Stimulated activated CD4-positive, alpha-beta T cell treated with anti-CD3 and anti-CD28 coated beads, Interleukin-12 subunit alpha, Interleukin-12 subunit beta, amount 100 ng/mL, for 4 hours (primary cell): ENCODE data around the gene IYD.

Experiments used
- DNase-seq: peaks from one replicate; pipeline ENCODE4 v3.0.0-alpha.2; 2020

The IYD gene

DNA sequence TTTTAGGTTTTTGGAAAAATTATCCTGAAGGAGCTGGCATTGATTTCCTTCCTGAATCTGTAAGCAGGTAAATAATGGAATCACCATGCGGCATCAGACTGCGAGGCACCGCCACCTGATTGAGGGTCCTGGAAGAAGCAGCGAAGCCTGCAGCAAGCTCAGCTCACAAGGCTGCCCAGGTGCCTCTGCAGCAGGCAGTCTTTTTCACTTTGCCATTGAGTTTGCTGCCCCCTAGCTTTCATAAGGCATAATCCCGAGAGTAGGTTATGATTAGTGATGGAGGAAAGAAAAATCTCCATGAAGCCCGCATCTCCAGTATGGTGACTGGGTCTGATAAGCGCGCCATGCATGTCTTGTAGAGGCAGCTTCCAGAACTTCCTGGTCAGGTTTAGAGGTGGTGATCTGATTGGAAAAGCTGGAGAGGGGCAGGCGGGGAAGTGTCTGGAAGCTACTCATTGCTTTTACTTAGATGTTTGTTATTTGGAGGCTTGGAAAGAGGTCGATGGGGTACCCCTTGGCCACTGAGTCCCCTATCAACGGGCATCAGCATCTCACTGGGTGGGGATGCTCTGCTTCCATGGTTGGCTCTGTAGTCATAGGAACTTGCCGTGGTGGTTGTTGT is 26.7 kb downstream of the IYD start:
- peak; percentile 4 for DNase-seq

DNA sequence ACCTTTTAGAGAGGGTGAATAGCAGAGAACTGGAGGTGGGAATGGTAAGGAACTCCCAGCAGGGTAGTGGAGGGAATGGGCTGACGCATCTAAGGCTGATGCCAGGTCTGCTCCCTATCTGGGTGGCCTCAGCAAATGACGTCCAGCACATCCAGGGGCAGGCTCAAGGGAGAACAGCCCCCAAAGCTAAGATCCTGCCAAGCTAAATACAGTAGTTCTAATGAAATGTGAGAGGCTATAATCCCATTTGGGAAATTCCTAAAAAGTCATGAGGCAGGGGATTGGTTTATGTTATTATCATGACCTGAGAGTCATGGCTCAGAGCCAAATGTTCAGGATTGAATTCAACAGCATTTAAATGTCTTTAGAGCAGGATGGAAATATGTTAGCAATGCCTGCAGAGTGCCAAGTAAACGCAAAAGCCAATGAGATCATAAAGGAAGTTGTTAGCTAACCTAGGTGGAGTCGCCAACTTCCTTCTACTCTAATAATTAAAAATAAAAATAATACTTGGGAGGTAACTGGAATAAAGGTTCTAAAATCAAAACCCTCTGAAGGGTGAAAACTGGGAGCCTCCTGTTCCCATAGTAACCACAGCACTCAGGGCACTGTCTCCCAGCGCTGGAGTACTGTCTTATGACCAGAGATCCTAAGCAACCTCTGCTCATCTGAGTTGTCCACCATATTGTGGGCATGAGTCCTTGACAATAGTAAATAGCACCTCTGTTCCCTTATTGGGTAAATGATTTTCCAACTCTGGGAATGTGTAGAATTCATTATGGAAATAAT is 34.8 kb downstream of the IYD start:
- DNase-seq: no peak

DNA sequence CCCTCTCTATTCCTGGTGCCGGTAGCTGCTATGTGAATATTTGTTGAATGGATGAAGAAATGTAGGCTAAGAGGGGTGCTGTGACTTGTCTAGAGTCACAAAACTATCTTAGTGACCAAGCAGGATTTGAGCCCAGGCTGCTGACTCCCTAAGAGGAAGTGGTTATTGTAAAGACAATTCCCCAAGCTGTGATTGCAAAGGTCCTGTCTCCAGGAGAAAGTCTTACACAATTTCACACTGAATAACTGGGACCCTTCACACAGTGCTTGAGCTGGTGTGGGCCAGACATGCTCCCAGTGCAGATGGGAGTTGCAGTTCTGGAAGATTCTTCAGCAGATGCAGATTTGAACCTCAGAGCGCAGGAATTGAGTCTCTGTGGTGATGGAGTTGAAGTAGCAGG is 38.1 kb downstream of the IYD start:
- DNase-seq: no peak

DNA sequence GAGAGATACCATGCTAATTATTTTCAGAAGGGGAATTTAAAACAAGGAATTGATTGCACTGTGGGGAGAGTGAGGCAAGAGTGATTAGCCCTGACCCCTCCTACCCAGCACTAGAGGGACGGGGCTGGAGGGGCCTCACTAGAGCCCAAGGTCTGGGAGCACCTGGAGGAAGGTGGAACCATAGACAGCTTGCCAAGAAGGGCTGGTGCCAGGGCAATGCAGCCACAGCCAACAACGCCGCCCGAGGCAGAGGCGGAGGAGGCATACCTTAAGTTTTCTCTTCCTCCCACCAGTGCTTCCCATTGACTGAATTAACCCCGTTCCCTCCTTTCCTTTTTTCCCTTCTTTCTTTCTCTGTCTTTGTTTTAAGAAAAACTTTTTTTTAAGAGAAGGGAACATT is 40.0 kb downstream of the IYD start:
- no peak for DNase-seq

DNA sequence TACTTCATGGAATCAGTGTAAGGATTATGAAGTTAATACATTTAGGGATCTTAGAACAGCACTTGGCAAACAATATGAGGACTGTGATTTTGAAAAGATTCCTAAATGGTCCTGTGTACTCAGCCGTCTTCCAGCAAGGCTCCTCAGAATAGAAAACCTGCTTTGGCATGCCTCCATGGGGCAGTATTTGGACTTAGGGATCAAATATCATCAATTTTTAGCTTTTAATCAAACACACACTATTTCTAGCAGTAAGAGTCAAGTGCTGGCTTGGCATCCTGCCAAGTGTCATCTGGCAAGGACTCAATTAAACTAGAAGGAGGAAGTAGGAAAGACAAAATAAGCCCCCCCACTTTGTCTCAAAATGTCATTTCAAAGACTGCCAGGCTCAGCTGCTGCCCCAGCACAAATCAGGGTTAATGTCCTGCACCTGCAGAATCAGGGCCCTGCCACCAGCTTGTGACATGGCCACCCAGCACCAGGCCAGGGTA is 40.8 kb downstream of the IYD start:
- no peak for DNase-seq

DNA sequence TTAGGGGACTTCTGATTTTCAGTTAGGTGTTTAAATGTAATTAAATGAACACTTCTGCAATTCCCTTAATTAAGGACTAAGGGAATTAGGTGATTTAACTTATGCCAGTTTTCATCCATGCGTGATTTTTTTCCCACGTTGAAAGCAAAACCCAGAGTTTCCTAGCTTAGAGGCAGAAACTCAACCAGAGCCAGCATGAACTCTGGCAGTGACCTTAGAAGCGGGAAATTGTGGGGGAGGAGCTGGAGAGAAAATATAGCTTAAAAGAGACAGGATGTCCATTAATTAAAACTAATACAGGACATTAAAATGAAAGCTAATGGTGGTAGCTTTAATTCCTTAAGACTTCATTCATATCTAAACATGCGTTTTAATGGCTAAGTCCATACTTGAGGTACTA is 41.6 kb downstream of the IYD start:
- DNase-seq: no peak

DNA sequence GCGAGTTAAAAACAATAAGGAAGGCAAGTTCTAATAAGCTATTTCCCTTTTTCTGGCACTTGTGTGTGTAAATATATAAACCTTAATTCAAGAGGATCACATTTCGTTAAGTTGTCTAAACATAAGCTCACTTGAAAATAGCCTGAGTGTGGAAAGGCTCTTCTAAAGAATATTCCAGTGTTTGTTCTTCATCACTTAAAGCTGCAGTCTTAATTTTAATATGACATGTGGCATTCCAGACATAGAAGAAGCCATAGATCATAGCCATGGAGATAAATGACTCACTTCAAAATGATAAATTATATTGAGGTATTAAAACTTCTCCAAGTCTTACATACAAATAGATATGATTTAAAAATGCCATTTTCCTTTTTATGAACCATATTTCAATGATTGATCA is 42.1 kb downstream of the IYD start:
- no peak for DNase-seq

DNA sequence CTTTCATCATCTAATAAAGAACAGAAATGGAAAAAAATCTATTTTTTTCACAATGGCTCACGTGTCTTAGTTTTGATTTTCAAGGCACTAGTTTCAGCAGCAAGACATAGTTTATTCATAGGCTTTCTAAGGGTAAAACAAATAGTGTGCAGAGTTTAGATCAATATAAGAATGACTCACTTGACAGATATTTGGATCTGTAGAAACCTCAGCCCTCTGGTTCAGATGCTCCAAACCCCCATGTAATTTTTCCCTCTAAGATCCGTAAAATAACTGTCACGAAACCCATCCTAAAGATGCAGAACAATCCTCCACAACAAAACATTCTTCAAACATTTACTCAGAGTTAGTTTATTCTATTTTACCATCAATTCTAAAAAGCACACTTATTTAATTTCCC is 43.4 kb downstream of the IYD start:
- DNase-seq: no peak

DNA sequence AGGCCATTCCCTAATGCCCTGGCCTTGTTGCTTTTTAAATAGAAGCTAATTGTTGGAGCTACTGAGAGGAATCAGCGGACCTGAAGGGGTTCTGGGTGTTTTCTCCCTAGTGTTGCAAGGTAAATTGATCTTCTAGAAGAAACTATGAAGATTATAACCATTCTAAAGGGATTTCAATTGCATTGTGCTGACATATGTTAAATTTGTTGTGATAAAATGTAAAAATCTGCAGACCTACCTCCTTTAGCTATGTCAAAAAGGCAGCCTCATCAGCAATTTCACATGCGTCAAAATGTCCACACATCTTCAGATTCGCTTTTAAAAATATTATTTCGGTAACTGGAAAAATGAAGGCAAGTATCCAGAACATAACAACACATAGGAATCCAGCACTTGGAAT is 44.4 kb downstream of the IYD start:
- no peak for DNase-seq

DNA sequence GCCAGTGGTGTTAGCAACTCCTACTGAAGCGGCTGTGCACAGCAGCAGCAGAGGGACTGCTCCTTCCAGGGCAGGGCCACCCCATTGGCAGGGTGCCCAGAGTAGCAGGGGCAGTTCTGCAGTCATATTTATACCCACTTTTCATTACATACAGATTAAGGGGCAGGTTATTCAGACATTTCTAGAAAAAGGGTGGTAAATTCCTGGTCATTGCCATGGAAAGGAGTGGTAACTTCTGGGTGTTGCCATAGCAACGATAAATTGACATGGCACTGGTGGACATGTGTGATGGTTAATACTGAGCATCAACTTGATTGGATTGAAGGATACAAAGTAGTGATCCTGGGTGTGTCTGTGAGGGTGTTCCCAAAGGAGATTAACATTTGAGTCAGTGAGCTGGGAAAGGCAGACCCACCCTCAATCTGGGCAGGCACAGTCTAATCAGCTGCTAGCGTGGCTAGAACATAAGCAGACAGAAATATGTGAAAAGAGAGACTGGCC is 45.0 kb downstream of the IYD start:
- no peak for DNase-seq

DNA sequence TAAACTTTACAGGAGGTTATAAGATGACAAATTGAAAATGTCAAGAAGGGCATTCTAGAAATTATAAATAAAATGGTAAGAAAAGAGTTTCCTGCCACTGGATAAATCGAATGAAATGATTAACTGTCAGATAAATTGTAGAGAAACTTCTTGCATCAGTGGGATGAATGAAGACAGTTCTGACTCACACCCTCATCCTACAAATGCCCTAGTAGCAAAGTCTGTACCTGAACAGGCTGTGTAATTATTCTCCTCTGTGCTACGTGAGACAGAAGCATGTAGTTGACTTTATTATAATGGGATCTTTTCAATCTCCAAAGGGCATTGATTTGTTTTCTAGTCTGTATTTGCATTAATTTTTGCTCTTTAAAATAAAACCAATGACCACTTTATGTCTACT is 47.3 kb downstream of the IYD start:
- DNase-seq: no peak

DNA sequence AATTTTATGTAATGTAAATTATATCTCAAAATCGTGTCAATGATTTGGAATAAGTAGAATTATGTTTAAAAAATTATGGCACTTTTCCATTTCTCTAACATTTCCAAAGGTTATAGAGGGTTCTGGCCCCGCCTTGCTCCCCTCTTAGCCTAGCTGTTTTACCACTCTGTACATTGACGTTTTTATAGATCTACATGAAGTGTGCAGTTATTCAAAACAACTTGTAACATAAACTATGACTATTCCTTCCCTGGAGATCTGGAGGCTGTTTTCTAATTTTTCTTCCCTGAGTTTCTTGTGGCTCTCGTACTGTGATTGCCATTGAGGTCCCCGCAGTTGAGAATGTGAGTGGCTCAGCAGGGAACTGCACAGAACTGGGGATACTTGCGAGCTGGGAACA is 48.4 kb downstream of the IYD start:
- no peak for DNase-seq

DNA sequence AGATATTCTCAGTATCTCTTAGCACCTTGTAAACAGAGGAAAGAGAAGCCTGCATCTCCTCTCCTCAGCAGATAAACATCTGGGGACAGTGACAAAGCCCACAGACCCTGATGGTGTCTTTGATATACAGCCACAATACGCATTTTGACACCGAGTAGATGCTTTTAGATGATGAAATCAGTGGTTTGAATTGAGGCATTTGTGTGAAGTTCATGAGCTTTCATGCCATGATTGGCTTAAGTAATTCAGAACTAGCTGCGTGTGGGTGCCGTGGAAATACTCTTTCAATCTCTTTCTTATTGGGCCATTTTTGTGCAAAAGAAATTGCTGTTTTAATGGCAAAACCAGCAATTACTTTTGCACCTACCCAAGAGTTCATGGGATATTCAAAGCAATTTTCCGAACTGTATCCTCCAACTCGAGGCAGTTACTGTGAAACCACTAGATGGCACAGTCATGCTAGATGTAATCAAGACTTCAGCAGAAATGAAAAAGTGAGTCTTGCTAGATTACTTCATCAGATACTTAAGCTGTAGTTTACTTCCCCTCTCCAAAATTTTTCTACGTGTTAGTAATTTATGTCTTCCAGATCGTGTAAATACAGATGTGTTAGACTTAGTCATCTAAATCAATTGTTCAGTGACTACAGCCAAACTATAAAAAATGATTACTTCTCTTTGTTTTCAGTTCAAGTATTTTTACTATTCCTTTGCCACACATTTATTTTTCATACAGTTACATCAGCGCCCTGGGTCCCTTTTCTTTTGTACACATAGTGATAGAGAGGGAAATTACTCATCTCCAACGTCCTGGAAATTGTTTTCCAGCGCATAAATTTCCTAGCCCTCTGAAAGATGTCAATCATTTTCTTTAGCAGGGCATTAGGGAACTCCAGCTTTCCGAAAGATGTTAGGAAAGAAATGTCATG is 49.4 kb downstream of the IYD start:
- no peak for DNase-seq

DNA sequence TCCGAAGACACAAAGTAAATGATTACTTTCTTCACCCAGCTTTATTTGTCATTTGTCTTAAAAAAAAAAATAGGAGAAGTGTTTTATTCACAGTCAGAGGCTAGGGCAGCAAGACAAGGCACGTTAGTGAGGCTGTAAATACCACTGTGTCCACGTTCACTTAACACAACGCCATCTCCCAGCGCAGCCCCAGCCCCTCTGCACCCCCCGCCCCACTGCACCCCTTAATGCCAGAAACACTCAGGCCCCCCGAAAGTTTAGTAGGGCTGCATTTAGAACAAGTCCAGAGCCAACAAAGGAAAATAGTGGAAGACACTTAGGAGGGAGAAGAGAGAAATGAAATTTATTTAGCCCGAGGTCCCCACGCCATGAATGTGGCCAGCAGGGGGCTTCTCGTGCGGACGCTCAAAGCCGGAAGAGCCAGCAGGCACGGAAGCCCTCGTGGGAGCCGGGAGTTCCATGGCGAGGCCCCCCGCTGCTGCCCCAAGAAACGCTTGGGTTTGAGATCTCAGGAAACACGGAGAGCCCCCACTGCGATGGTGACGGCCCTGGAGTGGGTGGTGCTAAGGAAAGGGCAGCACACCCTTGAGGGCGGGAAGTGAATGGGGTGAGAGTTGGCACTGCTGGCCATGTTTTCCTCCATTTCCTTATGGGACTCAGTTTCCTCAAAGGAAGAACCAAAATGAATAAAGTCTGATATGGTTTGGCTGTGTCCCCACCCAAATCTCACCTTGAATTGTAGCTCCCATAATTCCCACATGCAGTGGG is 50.2 kb downstream of the IYD start:
- peak; percentile 50 for DNase-seq

DNA sequence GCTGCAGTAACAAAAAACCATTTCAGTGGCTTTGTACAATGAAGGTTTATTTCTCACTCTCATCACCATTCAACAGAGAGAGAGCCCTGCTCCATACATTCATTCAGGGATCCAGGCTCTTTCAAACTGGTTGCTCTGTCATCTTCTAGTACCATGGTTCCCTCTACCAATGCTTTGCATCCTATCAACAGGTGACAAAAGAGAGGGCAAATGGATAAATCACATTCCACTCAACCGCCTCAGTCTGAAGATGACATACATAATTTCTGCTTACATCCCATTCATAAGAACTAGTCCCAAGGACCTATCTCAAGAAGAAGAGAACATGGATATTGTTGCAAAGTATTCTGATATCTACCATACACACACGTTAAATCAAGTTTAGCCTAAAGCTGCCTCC is 51.6 kb downstream of the IYD start:
- DNase-seq: no peak

DNA sequence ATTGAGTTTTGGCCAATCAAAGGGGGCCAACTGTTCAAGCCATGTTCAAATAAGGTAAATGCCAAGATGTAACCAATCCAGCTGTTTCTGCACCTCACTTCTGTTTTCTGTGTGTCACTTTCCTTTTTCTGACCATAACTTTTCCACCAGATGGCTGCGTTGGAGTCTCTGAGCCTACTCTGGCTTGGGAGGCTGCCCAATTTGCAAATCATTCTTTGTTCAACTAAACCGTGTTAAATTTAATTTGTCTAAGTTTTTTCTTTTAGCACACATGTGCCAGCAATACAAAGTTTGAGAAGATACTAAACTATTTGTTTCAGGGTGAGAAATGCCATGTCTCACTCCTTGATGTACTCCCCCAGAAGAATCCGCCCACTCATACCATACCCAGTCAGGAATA is 52.1 kb downstream of the IYD start:
- DNase-seq: no peak

DNA sequence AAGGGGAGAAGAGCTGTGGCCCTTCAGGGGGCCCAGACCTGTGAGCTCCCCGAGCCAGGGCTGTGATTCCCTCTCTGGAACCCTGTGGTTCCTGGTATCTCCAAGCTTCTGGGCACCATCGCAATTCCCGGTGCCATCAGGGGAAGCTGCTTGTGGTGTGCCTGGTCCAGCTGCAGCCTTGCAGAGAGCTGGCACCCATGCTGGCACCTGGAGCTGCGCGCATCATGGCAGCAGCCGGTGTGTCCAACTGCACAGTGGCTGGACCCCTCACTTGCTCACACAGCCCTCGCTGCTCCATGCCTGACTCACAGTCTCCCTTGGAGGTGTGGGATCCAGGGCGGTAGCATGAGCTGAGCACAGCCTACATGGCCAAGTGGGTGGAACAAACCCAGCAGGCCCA is 56.7 kb downstream of the IYD start:
- DNase-seq: no peak

DNA sequence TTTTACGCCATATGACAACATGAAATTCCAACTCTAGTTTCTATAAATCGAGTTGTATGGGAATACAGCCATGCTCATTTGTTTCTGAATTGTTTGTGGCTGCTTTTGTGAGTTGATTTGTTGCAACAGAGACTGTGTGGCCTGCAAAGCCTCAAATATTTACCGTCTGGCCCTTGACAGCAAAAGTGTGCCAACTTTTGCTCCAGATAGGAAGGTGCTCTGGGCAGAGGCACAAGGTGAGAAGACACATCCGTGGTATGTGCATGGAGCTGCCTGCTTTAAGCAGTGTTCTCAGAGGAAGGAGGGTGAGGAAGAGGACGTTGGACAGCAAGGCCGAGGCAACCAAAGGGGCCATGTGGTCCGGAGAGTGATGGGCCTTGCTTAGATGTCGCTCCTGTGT is 57.4 kb downstream of the IYD start:
- DNase-seq: no peak

DNA sequence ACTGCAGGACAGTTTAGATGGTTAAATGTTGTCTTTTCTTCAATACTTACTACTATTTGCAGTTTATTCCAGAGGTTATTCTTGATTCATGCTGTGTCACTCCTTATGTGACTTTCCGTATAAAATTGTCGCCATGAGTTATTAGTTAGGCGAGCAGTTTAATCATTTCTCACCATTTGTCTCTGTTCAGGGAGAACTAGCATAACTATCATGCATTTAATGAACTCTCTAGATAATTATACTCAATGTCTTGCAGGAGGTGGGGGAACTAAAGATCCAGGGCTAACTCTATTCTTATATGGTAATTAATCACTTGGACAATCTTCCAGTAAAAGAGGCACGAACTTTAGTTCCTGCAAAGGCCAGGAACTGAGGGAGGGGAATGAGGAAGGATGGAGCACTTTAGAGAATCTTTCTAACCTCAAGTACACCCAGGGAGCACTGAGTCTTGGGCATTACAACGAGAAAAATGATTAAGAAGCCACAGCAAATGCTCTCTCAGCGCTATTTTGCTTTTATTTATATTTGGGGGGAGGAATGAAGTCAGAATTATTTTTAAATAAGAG is 58.3 kb downstream of the IYD start:
- no peak for DNase-seq

DNA sequence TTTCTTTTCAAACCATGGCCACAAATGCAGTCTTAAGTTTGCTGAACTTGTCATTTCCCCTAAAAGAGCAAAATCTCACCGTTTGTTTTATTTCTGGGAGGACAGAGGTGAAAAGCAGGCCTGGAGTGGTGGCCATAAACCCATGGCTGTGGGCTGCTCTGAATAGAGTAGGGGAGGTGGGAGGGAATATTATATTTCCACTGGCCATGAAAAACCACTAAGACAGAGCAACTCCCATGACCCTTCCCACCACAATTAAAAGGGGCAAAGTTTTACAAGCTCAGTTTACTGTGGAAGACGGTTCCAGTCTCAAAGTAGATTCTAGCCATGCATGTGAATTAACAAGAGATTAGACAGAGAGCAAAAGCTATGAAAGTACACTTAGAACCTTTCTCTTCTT is 59.0 kb downstream of the IYD start:
- no peak for DNase-seq

DNA sequence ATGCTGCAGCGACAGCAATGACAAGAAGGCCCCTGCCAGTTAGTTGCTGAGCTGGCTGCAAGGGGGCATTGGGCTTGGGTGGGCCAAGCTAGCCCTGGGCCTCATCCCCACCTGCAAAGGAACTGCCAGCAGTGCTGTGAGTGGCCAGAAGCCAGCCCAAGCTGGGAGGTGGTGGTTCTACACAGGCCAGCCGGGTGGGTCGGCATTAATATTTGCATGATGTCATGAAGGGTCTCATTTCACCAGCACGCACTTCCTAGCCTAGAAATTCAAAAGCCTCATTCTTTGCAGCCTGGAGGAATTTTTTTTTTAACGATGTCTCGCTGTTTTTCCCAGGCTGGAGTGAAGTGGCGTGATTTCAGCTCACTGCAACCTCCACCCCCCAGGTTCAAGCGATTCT is 62.0 kb downstream of the IYD start:
- DNase-seq: no peak

DNA sequence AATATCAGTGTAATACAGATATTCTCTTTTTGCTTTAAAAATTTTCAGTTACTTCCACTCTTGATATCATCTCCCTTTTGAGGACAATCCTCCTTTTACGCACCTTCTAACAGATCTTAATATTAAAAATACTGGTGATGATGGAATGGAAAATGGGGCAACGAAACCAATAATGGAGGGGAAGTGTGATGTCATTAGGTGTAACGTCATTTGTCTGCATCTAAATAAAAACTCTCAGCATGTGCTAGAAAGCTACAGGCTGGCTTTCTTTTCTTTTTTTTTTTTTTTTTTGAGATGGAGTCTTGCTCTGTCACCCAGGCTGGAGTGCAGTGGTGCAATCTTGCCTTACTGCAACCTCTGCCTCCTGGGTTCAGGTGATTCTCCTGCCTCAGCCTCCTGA is 66.5 kb downstream of the IYD start:
- DNase-seq: no peak
